Loucy (cell line): ENCODE results near the gene FAM13A.

ENCODE experiments used
- EZH2phosphoT487 ChIP-seq: fragments of 200-600 bp; IDR thresholded peaks from 2 replicates; pipeline ENCODE4 v1.6.1; 2018; ENCODE audit warnings: antibody characterized with exemption, mild to moderate bottlenecking, moderate library complexity, borderline replicate concordance
- TF ChIP-seq, protein P1 (sequence below): fragments of 200-600 bp; sonication (generic); conservative IDR thresholded peaks from 2 replicates; pipeline ENCODE4 v1.5.1; 2014; ENCODE audit warnings: mild to moderate bottlenecking, antibody characterized with exemption, low read length

DNA sequence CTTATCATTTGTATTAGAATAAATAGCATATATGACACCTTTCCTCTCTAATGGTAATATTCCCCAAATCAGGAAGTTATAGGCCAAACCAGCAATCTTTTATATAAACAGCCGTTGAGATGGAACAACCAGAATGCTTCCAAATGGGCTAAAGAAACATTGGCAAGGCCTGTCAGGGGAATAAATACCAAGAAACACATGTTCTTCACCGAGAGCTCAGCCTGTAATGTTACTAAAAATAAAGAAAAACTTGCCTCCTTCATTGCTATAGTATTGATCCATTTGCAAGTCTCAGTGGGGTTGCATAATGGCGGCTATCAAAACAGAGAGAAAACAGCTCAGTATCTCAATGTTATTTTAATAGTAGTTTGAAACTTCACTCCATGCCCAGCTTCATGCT, 104.9 kb downstream of the FAM13A start:
- TF ChIP-seq, protein P1, sequence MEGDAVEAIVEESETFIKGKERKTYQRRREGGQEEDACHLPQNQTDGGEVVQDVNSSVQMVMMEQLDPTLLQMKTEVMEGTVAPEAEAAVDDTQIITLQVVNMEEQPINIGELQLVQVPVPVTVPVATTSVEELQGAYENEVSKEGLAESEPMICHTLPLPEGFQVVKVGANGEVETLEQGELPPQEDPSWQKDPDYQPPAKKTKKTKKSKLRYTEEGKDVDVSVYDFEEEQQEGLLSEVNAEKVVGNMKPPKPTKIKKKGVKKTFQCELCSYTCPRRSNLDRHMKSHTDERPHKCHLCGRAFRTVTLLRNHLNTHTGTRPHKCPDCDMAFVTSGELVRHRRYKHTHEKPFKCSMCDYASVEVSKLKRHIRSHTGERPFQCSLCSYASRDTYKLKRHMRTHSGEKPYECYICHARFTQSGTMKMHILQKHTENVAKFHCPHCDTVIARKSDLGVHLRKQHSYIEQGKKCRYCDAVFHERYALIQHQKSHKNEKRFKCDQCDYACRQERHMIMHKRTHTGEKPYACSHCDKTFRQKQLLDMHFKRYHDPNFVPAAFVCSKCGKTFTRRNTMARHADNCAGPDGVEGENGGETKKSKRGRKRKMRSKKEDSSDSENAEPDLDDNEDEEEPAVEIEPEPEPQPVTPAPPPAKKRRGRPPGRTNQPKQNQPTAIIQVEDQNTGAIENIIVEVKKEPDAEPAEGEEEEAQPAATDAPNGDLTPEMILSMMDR, result no peak
- no peak for TF ChIP-seq EZH2phosphoT487
